Measurements from ENCODE around the gene CDH22.

The CDH22 gene

GRCh38 chr20:46188866-46189541 is 119.3 kb downstream of the CDH22 start:
- TF ChIP-seq CTCF (IDR thresholded peaks at IDR 0.05; ENCODE audit: borderline replicate concordance, insufficient read depth, low read depth, low read length), result no peak
- no peak overlapping the region for H3K4me3 ChIP-seq (ENCODE audit: low read depth, low read length)

- no peak for TF ChIP-seq CTCF (IDR thresholded peaks at IDR 0.05; ENCODE audit: borderline replicate concordance, insufficient read depth, low read depth, low read length)
- H3K4me3 ChIP-seq (ENCODE audit: low read depth, low read length), result no peak overlapping the region
These were observed 122.1 kb downstream of the CDH22 start for GRCh38 chr20:46186210-46186609.

GRCh38 chr20:46185353-46185752 is 122.9 kb downstream of the CDH22 start:
- TF ChIP-seq CTCF (IDR thresholded peaks at IDR 0.05; ENCODE audit: borderline replicate concordance, insufficient read depth, low read depth, low read length), result no peak
- no peak overlapping the region for H3K4me3 ChIP-seq (ENCODE audit: low read depth, low read length)

- no peak overlapping the region for H3K4me3 ChIP-seq (ENCODE audit: low read depth, low read length)
- no peak for TF ChIP-seq CTCF (IDR thresholded peaks at IDR 0.05; ENCODE audit: borderline replicate concordance, insufficient read depth, low read depth, low read length)
These were observed 124.5 kb downstream of the CDH22 start for GRCh38 chr20:46183768-46184167.

- H3K4me3 ChIP-seq (ENCODE audit: low read depth, low read length), result no peak overlapping the region
- TF ChIP-seq CTCF (IDR thresholded peaks at IDR 0.05; ENCODE audit: borderline replicate concordance, insufficient read depth, low read depth, low read length), result no peak
These were observed 125.8 kb downstream of the CDH22 start for GRCh38 chr20:46182276-46183200.

GRCh38 chr20:46179862-46180261 is 128.4 kb downstream of the CDH22 start:
- TF ChIP-seq CTCF (IDR thresholded peaks at IDR 0.05; ENCODE audit: borderline replicate concordance, insufficient read depth, low read depth, low read length), result no peak
- no peak overlapping the region for H3K4me3 ChIP-seq (ENCODE audit: low read depth, low read length)

Data from GM12875 (cell line).